DND-41 (cell line): Measurements from ENCODE around the gene TARDBP.

Experiments
- ATAC-seq: fragments of 200-7000 bp; cut with Tn5 transposase; 3 replicates; pipeline ENCODE4 v1.9.1; 2021; ENCODE audit warnings: low read depth; ENCODE audit not compliant: insufficient read depth
- DNase-seq: peaks from one replicate; pipeline ENCODE4 v3.0.0-alpha.2; 2020
- H2AFZ ChIP-seq: 2 replicates; pipeline ENCODE4 v1.6.0; 2012; ENCODE audit warnings: low read depth, low read length
- H3K27ac ChIP-seq: 2 replicates; pipeline ENCODE4 v1.5.1; 2012; ENCODE audit warnings: low read length, inconsistent platforms
- H3K27me3 ChIP-seq: fragments of 200-600 bp; sonication (generic); 2 replicates; pipeline ENCODE4 v1.6.0; 2012; ENCODE audit warnings: low read length, mild to moderate bottlenecking, inconsistent platforms; ENCODE audit not compliant: insufficient read depth, poor library complexity
- H3K36me3 ChIP-seq: 2 replicates; pipeline ENCODE4 v1.5.1; 2012; ENCODE audit warnings: low read length, inconsistent platforms; ENCODE audit not compliant: insufficient read depth
- H3K4me1 ChIP-seq: 2 replicates; pipeline ENCODE4 v1.5.1; 2012; ENCODE audit warnings: mild to moderate bottlenecking, low read length; ENCODE audit not compliant: insufficient read depth
- H3K4me2 ChIP-seq: 2 replicates; pipeline ENCODE4 v1.6.0; 2012; ENCODE audit warnings: mild to moderate bottlenecking, moderate library complexity, low read length, inconsistent platforms; ENCODE audit not compliant: insufficient read depth
- H3K4me3 ChIP-seq, 2 experiments: fragments of 200-600 bp in 1 of 2; shearing (Covaris generic) in 1 of 2; 2 replicates each; pipeline ENCODE4 v1.5.1; 2012 to 2016; ENCODE audit warnings: inconsistent platforms in 2 of 2, low read length in 2 of 2, mild to moderate bottlenecking in 2 of 2, low read depth in 1 of 2, moderate library complexity in 1 of 2
- H3K79me2 ChIP-seq: 2 replicates; pipeline ENCODE4 v1.6.0; 2012; ENCODE audit warnings: low read length, inconsistent platforms; ENCODE audit not compliant: insufficient read depth
- H3K9ac ChIP-seq: 2 replicates; pipeline ENCODE4 v1.6.0; 2012; ENCODE audit warnings: low read depth, mild to moderate bottlenecking, inconsistent platforms, low read length, moderate library complexity
- H3K9me3 ChIP-seq: 2 replicates; pipeline ENCODE4 v1.5.1; 2012; ENCODE audit warnings: low read length, moderate library complexity, mild to moderate bottlenecking, inconsistent platforms; ENCODE audit not compliant: insufficient read depth, severe bottlenecking
- H4K20me1 ChIP-seq: 2 replicates; pipeline ENCODE4 v1.6.0; 2012; ENCODE audit warnings: low read length; ENCODE audit not compliant: insufficient read depth
- EZH2 ChIP-seq: IDR thresholded peaks from 3 replicates; pipeline ENCODE4 v1.6.1; 2012; ENCODE audit warnings: borderline replicate concordance, low read depth, mild to moderate bottlenecking, moderate library complexity, low read length, inconsistent platforms; ENCODE audit not compliant: severe bottlenecking
- TF ChIP-seq, protein P1 (sequence below): IDR thresholded peaks from 2 replicates; pipeline ENCODE4 v1.5.1; 2012; ENCODE audit warnings: borderline replicate concordance, low read length, moderate library complexity, mild to moderate bottlenecking; ENCODE audit not compliant: poor library complexity, severe bottlenecking; ENCODE audit errors: extremely low read depth

TARDBP gene

DNA sequence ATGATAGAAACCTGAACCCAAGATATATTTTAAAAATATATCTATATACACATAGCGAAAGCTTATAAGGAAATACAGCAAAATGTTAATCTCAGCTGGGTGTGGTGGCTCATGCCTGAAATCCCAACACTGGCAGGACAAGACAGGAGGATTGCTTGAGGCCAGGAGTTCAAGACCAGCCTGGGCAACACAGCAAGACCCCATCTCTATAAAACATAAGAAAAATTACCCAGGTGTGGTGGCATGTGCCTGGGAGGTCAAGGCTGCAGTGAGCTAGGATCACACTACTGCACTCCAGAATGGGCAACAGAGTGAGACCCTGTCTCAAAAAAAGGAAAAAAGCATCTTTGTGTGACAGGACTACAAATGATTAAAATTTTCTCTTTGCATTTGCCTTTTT, 53.3 kb downstream of the TARDBP start:
- Histone ChIP-seq H3K4me3 (no peak overlapping the region), H3K27ac (no peak overlapping the region), H3K79me2 (peaks cover 10% of the 10 kb centered on the region; the same call in 1 of the 2 replicates), H3K4me1 (peaks cover 11% of the 10 kb centered on the region), H3K4me2 (no peak overlapping the region), H3K27me3 (no peaks in the 10 kb centered on the region), H4K20me1 (peaks cover 5% of the 10 kb centered on the region; the same call in 1 of the 2 replicates), H3K9ac (no peak overlapping the region), H3K9me3 (no peaks in the 10 kb centered on the region), H3K36me3 (peaks cover 66% of the 10 kb centered on the region), H2AFZ (no peak overlapping the region)
- DNase-seq (no peak), ATAC-seq (no peak)
- no peak for TF ChIP-seq EZH2
- TF ChIP-seq, protein P1, sequence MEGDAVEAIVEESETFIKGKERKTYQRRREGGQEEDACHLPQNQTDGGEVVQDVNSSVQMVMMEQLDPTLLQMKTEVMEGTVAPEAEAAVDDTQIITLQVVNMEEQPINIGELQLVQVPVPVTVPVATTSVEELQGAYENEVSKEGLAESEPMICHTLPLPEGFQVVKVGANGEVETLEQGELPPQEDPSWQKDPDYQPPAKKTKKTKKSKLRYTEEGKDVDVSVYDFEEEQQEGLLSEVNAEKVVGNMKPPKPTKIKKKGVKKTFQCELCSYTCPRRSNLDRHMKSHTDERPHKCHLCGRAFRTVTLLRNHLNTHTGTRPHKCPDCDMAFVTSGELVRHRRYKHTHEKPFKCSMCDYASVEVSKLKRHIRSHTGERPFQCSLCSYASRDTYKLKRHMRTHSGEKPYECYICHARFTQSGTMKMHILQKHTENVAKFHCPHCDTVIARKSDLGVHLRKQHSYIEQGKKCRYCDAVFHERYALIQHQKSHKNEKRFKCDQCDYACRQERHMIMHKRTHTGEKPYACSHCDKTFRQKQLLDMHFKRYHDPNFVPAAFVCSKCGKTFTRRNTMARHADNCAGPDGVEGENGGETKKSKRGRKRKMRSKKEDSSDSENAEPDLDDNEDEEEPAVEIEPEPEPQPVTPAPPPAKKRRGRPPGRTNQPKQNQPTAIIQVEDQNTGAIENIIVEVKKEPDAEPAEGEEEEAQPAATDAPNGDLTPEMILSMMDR: no peak

DNA sequence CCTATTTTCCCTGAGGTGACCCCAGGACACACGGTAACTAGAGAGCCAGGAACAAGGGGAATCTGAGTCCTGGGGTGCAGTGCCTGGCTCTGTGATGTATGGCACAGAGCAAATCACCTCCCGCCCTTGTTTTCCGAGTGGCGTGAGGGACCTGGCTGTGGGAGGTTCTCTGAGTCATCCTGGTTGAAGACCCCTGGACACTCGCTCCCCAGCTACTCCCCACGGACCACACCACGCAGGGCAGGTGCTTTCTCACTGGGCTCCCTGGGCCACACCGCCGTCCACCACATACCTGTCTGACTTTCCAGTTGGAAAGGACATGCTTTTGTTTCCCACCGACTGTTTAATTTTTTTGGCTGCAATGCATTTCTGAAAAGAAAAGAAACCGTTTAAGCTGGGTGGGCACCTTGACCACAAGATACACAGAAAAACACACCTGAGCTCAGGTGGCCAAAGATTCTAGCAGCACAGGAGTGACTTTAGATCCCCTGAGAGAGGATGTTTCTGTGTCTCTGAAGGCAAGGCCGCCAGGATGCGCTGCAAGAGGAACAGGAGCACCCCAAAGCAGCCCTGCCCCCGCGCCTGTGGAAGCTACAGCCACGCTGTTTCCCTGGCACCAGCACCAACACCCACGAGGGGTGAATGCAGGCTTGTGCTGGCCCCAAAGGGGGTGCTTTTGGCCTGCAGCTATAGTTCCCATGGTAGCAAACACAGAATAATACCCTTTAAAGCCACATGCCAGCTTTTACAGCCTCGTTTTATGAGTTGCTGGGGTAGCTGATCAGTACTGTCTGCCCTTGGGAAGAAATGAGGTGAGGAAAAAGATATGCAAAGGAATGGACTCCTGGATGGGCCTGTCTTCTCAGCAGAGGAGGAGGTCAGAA, 55.5 kb downstream of the TARDBP start:
- peaks cover 82% of the 10 kb centered on the region for H3K36me3 ChIP-seq
- TF ChIP-seq, protein P1: no peak
- TF ChIP-seq EZH2: no peak
- H3K9me3 ChIP-seq: no peaks in the 10 kb centered on the region
- no peaks in the 10 kb centered on the region for H3K27me3 ChIP-seq
- no peak overlapping the region for H3K27ac ChIP-seq
- H3K9ac ChIP-seq: no peak overlapping the region
- DNase-seq (no peak), ATAC-seq (no peak)
- H3K79me2 ChIP-seq: no peaks in the 10 kb centered on the region
- H3K4me3 ChIP-seq: no peak overlapping the region
- H3K4me2 ChIP-seq: no peak overlapping the region
- H3K4me1 ChIP-seq: no peaks in the 10 kb centered on the region
- peaks cover 5% of the 10 kb centered on the region for H4K20me1 ChIP-seq
- no peak overlapping the region for H2AFZ ChIP-seq

DNA sequence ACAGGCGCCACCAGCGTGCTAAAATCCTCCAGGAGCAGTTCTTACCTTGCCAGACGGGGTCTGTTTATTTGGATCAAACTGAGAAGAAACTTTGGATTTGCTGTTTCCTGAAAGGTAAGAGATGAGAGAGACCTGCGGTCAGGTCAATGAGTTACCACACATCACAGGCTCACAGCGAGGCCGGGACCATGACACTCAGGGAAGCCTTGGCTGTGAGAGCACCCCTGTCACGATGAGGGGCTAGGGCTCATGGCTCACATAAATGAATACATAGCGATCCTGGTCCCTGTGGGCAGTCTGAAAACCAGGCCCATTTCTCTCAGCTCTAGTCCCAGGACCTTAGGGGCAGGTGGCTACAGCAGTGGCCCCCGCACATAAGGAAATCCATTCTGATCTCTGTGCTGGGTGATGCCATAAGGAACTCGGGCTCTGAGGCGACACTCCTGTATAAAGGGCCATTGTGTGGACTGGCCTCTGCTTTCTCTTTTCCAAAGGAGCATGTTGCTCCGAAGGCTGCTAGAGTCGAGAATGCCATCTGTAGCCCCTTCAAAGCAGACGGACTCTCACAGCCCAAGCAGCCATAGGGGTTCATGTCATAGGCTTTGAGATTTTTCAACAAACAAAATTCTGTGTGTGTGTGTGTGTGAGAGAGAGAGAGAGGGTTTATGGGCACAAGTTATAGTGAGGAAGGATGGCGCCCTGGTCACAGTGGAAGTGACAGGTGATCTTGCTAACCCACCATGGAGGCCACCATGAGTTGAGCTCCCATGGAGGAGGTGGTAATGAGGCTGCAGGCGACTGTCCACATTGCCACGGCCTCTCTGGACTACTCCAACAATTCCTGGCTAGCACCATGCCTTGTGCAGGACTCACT, 56.4 kb downstream of the TARDBP start:
- no peak overlapping the region for H2AFZ ChIP-seq
- no peak overlapping the region for H3K4me3 ChIP-seq
- no peak overlapping the region for H3K9ac ChIP-seq
- DNase-seq: no peak
- TF ChIP-seq, protein P1: no peak
- TF ChIP-seq EZH2: no peak
- H3K36me3 ChIP-seq: peaks cover 81% of the 10 kb centered on the region
- H3K4me2 ChIP-seq: no peak overlapping the region
- H3K9me3 ChIP-seq: no peaks in the 10 kb centered on the region
- peaks cover 5% of the 10 kb centered on the region for H4K20me1 ChIP-seq
- no peak for ATAC-seq
- no peaks in the 10 kb centered on the region for H3K79me2 ChIP-seq
- H3K27ac ChIP-seq: no peak overlapping the region
- H3K27me3 ChIP-seq: no peaks in the 10 kb centered on the region
- H3K4me1 ChIP-seq: no peaks in the 10 kb centered on the region
